Tibial nerve (tissue), 3 donors: ENCODE results near the gene SPATS2L.

Experiments used
- CTCF ChIP-seq, 5 experiments: fragments of 200-600 bp in 3 of 5; fragments of 450-650 bp in 2 of 5; sonication (generic) in 3 of 5; IDR thresholded peaks; one replicate each; pipeline ENCODE4 v1.5.1; 2016 to 2019; ENCODE audit warnings: antibody characterized with exemption in 5 of 5, mild to moderate bottlenecking in 3 of 5, moderate library complexity in 2 of 5
- POLR2A ChIP-seq, 2 donors: fragments of 450-650 bp; IDR thresholded peaks; one replicate each; pipeline ENCODE4 v1.6.1; 2017; ENCODE audit warnings: antibody characterized with exemption in 2 of 2, mild to moderate bottlenecking in 2 of 2, moderate library complexity in 2 of 2

DNA sequence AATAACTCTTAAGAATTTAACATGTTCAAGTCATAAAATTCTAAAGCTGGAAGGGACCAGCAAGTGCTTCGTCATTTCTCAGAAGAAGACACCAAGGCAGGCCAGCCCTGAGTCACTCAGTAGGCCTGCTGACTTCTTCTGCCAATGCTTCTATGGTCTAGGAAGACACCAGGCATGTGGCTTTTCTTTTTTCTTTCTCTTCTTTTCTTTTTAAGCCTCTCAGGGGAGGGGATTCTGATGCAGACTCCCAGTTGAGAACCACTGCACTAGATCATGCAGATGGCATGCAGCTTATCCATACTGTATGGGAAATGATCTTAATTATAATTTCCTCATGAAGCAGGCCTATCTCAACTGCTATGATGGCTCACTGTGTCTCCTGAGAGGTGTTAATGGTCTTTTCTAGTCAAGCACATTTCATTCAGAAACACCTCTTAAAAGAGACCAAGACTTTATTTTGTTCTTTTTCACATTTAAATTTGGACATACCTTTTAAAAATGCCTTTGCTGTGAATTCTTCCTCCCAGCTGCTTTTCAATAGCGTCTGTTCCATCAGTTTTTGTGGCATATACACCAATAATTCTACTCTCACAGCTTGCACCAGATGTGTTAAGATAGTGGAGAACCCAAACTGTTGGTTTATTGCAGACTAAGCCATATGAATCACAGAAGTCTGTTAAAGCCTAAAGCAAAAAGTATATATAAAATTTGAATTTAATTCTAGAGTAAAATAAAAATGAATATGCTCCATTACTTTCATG is 192.1 kb downstream of the SPATS2L start:
- TF ChIP-seq CTCF (IDR thresholded peaks at IDR 0.05) (no peak), POLR2A (IDR thresholded peaks at IDR 0.05) (no peak)
